Ectodermal cell (in vitro differentiated cells): ENCODE data around the gene EGFR.
"Not testable (repeated sequence)": the region's sequence is repeated elsewhere in the genome, so short reads cannot be mapped to it uniquely, and the experiment has no call there.

Experiments
- H3K27ac ChIP-seq: 2 replicates; pipeline ENCODE4 v1.7.0; 2013; ENCODE audit warnings: mild to moderate bottlenecking, low read depth, low read length; ENCODE audit not compliant: insufficient read depth, poor library complexity, severe bottlenecking
- H3K27me3 ChIP-seq: 2 replicates; pipeline ENCODE4 v1.7.0; 2013; ENCODE audit warnings: mild to moderate bottlenecking, low read length; ENCODE audit not compliant: insufficient read depth, control insufficient read depth, poor library complexity, severe bottlenecking
- H3K36me3 ChIP-seq: one replicate; pipeline ENCODE4 v1.7.0; 2013; ENCODE audit warnings: low read length; ENCODE audit not compliant: control insufficient read depth, insufficient read depth
- H3K4me1 ChIP-seq: one replicate; pipeline ENCODE4 v1.7.0; 2013; ENCODE audit warnings: low read length; ENCODE audit not compliant: control insufficient read depth, insufficient read depth
- H3K4me3 ChIP-seq: 2 replicates; pipeline ENCODE4 v1.7.0; 2013; ENCODE audit warnings: low read depth, low read length, control low read depth; ENCODE audit not compliant: insufficient read depth
- H3K9me3 ChIP-seq: 2 replicates; pipeline ENCODE4 v1.7.0; 2013; ENCODE audit warnings: mild to moderate bottlenecking, low read length, moderate library complexity; ENCODE audit not compliant: control insufficient read depth
- WGBS, 2 experiments: methylation state at CpG; one replicate each; pipeline ENCODE4 v1.1.7; 2013; ENCODE audit warnings: missing lambda C conversion rate in 2 of 2; 5-methylcytosine and 5-hydroxymethylcytosine counted together

Gene EGFR

GRCh38 chr7:55035410-55035809 is 16.6 kb downstream of the EGFR start:
- not testable (repeated sequence) for H3K4me1 ChIP-seq, H3K27me3 ChIP-seq, H3K9me3 ChIP-seq, H3K4me3 ChIP-seq, H3K27ac ChIP-seq, H3K36me3 ChIP-seq
- WGBS, 2 experiments = 92 to 93% methylated on average over 2 of the region's 3 CpGs

GRCh38 chr7:55036950-55037736 is 18.3 kb downstream of the EGFR start:
- Histone ChIP-seq H3K27me3 (no peaks in the 10 kb centered on the region), H3K4me1 (no peaks in the 10 kb centered on the region), H3K27ac (no peak overlapping the region), H3K36me3 (no peaks in the 10 kb centered on the region), H3K4me3 (no peak overlapping the region), H3K9me3 (no peaks in the 10 kb centered on the region)
- 89 to 92% methylated on average over 12 of the region's 13 CpGs for WGBS, 2 experiments

GRCh38 chr7:55043691-55044370 is 25.0 kb downstream of the EGFR start:
- 86 to 98% methylated on average over 3 of the region's 3 CpGs for WGBS, 2 experiments
- Histone ChIP-seq H3K36me3 (no peaks in the 10 kb centered on the region), H3K27me3 (no peaks in the 10 kb centered on the region), H3K4me3 (no peak overlapping the region), H3K4me1 (no peaks in the 10 kb centered on the region), H3K9me3 (no peaks in the 10 kb centered on the region), H3K27ac (no peak overlapping the region)

DNA sequence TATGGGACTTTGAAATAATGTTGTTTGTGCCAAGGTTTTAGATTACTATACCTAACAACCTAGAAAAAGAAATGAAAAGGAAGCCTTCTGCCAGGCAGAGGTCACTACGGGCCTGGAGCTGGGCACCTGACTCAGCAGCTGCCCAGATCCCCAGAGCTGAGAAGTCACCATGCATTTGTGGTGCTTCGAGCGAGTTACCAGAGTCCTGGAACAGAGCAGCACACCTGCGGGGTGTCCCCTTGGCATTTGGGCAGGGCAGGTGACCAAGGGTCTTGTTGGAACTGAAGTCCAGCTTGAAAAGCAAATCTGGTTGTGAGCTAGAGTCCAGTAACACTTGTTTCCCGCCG is 25.5 kb downstream of the EGFR start:
- Histone ChIP-seq H3K9me3 (no peaks in the 10 kb centered on the region), H3K4me3 (no peak overlapping the region), H3K27ac (no peak overlapping the region), H3K4me1 (no peaks in the 10 kb centered on the region), H3K27me3 (no peaks in the 10 kb centered on the region), H3K36me3 (no peaks in the 10 kb centered on the region)
- 95% methylated on average over 6 of the region's 6 CpGs for WGBS, 2 experiments

GRCh38 chr7:55044791-55045190 is 26.0 kb downstream of the EGFR start:
- Histone ChIP-seq H3K4me1 (no peaks in the 10 kb centered on the region), H3K4me3 (no peak overlapping the region), H3K36me3 (no peaks in the 10 kb centered on the region), H3K27me3 (no peaks in the 10 kb centered on the region), H3K9me3 (no peaks in the 10 kb centered on the region), H3K27ac (no peak overlapping the region)
- 92 to 93% methylated on average over 5 of the region's 5 CpGs for WGBS, 2 experiments

- Histone ChIP-seq H3K9me3 (no peaks in the 10 kb centered on the region), H3K36me3 (no peaks in the 10 kb centered on the region), H3K4me1 (no peaks in the 10 kb centered on the region), H3K27me3 (no peaks in the 10 kb centered on the region), H3K27ac (no peak overlapping the region), H3K4me3 (no peak overlapping the region)
- WGBS, 2 experiments = 94 to 97% methylated on average over 6 of the region's 7 CpGs
Measured at GRCh38 chr7:55046582-55047342, 27.9 kb downstream of the EGFR start.

DNA sequence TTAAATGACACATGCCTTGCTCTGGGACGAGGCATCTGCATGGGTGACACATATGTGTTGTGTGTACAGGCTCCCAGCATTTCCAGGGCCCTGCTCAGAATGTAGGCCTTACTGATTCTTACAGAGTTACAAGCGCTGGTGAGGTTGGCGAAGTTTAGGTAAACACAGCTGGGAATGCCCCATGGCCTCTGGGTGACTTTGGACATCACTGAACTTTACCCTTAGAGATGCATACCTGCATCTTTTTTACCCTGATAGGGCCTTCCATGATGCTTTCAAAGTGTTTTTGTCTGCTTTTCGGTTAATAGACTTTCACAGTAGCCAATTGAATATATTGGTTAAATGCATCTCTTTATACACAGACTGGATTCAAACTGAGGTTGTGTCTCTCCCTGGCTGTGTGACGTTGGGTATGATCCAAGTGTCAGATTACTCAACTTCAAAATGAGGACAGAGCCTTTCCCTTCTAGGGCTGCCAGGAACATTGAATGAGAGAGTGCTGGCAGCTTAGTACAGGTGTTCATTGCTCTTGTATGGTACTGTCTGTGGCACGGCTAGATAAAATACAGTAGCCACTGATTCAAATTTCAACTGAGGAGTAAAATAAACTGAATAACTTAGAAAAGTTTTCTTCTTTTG is 29.5 kb downstream of the EGFR start:
- Histone ChIP-seq H3K27me3 (no peaks in the 10 kb centered on the region), H3K36me3 (no peaks in the 10 kb centered on the region), H3K9me3 (no peaks in the 10 kb centered on the region), H3K27ac (no peak overlapping the region), H3K4me1 (no peaks in the 10 kb centered on the region), H3K4me3 (no peak overlapping the region)
- 86 to 89% methylated on average over 5 to 6 of the region's 6 CpGs for WGBS, 2 experiments

- Histone ChIP-seq H3K27ac (no peak overlapping the region), H3K9me3 (no peaks in the 10 kb centered on the region), H3K36me3 (no peaks in the 10 kb centered on the region), H3K4me3 (no peak overlapping the region), H3K4me1 (no peaks in the 10 kb centered on the region), H3K27me3 (no peaks in the 10 kb centered on the region)
- 91 to 95% methylated on average over 5 of the region's 5 CpGs for WGBS, 2 experiments
Measured at GRCh38 chr7:55050281-55050680, 31.5 kb downstream of the EGFR start.

- no peak overlapping the region for H3K27ac ChIP-seq
- H3K4me1 ChIP-seq = no peaks in the 10 kb centered on the region
- H3K9me3 ChIP-seq = no peaks in the 10 kb centered on the region
- no peaks in the 10 kb centered on the region for H3K27me3 ChIP-seq
- WGBS, 2 experiments = 91 to 94% methylated on average over 2 of the region's 2 CpGs
- H3K36me3 ChIP-seq = no peaks in the 10 kb centered on the region
- no peak overlapping the region for H3K4me3 ChIP-seq
Measured at GRCh38 chr7:55052081-55052480, 33.3 kb downstream of the EGFR start.
